ENCODE results near the gene UMAD1.

- TF ChIP-seq EZH2 (IDR thresholded peaks at IDR 0.05; ENCODE audit: low read depth, unreplicated experiment), result no peak
- TF ChIP-seq POLR2AphosphoS5 (IDR thresholded peaks at IDR 0.05; ENCODE audit: low read depth), result no peak
- no peak for TF ChIP-seq CTCF (conservative IDR thresholded peaks at IDR 0.05; ENCODE audit: low read depth in 2 of 2)
- no peak for TF ChIP-seq JUNB (IDR thresholded peaks at IDR 0.05; ENCODE audit: unreplicated experiment)
Measured at GRCh38 chr7:7908622-7909145, 268.1 kb downstream of the UMAD1 start.
